SU-DHL-6 (cell line): ENCODE data around the gene ITGB5.

Experiments used
- H2AFZ ChIP-seq: fragments of 200-600 bp; sonication (generic); 2 replicates; pipeline ENCODE4 v1.6.1; 2014; ENCODE audit warnings: low read depth, mild to moderate bottlenecking, moderate library complexity, mixed read lengths, antibody characterized with exemption, low read length; ENCODE audit not compliant: severe bottlenecking
- H3F3A ChIP-seq: fragments of 200-600 bp; shearing (Covaris generic); 2 replicates; pipeline ENCODE4 v1.6.0; 2016; ENCODE audit warnings: antibody characterized with exemption, mild to moderate bottlenecking; ENCODE audit not compliant: insufficient read depth
- H3K27ac ChIP-seq: fragments of 200-600 bp; sonication (generic); 2 replicates; pipeline ENCODE4 v1.5.1; 2016; ENCODE audit warnings: low read depth, mild to moderate bottlenecking, low read length, moderate library complexity, mixed read lengths
- H3K27me3 ChIP-seq: fragments of 200-600 bp; sonication (generic), shearing (Covaris generic); 2 replicates; pipeline ENCODE4 v1.6.0; 2014; ENCODE audit warnings: mild to moderate bottlenecking, low read length
- H3K36me3 ChIP-seq: fragments of 200-600 bp; sonication (generic); 2 replicates; pipeline ENCODE4 v1.6.1; 2014; ENCODE audit warnings: mild to moderate bottlenecking, low read length, mixed read lengths
- H3K4me2 ChIP-seq: fragments of 300-600, 200-600 bp; shearing (Covaris generic), sonication (generic); 2 replicates; pipeline ENCODE4 v1.6.0; 2014; ENCODE audit warnings: low read length, low read depth, mild to moderate bottlenecking; ENCODE audit not compliant: poor library complexity, severe bottlenecking
- H3K4me3 ChIP-seq: fragments of 200-600 bp; sonication (generic); 2 replicates; pipeline ENCODE4 v1.5.1; 2014; ENCODE audit warnings: antibody characterized with exemption, low read length, mild to moderate bottlenecking, mixed read lengths; ENCODE audit not compliant: insufficient read depth, poor library complexity, severe bottlenecking
- H3K79me2 ChIP-seq: fragments of 200-600 bp; sonication (generic); 2 replicates; pipeline ENCODE4 v1.6.1; 2014; ENCODE audit warnings: mild to moderate bottlenecking, low read length, moderate library complexity; ENCODE audit not compliant: insufficient read depth
- H3K9ac ChIP-seq: fragments of 200-600 bp; sonication (generic); 2 replicates; pipeline ENCODE4 v1.7.0; 2014; ENCODE audit warnings: mild to moderate bottlenecking, low read length
- H3K9me2 ChIP-seq: fragments of 200-600 bp; sonication (generic); replicated peaks from 2 replicates; pipeline ENCODE4 v1.6.1; 2014; ENCODE audit warnings: low read length; ENCODE audit not compliant: insufficient read depth
- H3K9me3 ChIP-seq: fragments of 200-600 bp; sonication (generic); 2 replicates; pipeline ENCODE4 v1.6.1; 2014; ENCODE audit warnings: low read length, mixed read lengths; ENCODE audit not compliant: insufficient read depth
- H4K20me1 ChIP-seq: fragments of 200-600 bp; sonication (generic); 2 replicates; pipeline ENCODE4 v1.6.1; 2014; ENCODE audit warnings: low read depth, mild to moderate bottlenecking, antibody characterized with exemption, low read length, moderate library complexity, mixed read lengths
- EZH2phosphoT487 ChIP-seq: fragments of 200-600 bp; sonication (generic), shearing (Covaris generic); conservative IDR thresholded peaks from 2 replicates; pipeline ENCODE4 v1.6.1; 2018; ENCODE audit warnings: mild to moderate bottlenecking, antibody characterized with exemption, low read length, moderate library complexity, mixed read lengths
- TF ChIP-seq, protein P1 (sequence below): fragments of 200-600 bp; sonication (generic); IDR thresholded peaks from one replicate; pipeline ENCODE4 v1.5.1; 2017; ENCODE audit warnings: antibody characterized with exemption, mild to moderate bottlenecking, low read length, moderate library complexity; ENCODE audit not compliant: insufficient read depth, poor library complexity, severe bottlenecking

The ITGB5 gene

DNA sequence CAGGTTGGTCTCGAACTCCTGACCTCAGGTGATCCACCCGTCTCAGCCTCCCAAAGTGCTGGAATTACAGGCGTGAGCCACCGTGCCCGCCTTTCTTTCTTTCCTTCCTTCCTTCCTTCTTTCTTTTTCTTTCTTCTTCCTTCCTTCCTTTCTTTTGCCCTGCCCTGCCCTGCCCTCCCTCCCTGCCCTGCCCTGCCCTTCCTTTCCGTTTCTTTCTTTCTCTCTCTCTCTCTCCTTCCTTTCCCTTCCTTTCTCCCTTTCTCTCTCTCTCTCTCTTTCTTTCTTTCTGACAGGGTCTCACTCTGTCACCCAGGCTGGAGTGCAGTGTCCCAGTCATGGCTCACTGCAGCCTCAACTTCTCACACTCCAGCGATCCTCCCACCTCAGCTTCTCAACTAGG is 82.3 kb downstream of the ITGB5 start:
- H3K4me2 ChIP-seq: no peak overlapping the region
- no peak for TF ChIP-seq EZH2phosphoT487
- TF ChIP-seq, protein P1, sequence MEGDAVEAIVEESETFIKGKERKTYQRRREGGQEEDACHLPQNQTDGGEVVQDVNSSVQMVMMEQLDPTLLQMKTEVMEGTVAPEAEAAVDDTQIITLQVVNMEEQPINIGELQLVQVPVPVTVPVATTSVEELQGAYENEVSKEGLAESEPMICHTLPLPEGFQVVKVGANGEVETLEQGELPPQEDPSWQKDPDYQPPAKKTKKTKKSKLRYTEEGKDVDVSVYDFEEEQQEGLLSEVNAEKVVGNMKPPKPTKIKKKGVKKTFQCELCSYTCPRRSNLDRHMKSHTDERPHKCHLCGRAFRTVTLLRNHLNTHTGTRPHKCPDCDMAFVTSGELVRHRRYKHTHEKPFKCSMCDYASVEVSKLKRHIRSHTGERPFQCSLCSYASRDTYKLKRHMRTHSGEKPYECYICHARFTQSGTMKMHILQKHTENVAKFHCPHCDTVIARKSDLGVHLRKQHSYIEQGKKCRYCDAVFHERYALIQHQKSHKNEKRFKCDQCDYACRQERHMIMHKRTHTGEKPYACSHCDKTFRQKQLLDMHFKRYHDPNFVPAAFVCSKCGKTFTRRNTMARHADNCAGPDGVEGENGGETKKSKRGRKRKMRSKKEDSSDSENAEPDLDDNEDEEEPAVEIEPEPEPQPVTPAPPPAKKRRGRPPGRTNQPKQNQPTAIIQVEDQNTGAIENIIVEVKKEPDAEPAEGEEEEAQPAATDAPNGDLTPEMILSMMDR: no peak
- no peaks in the 10 kb centered on the region for H4K20me1 ChIP-seq
- H3K27me3 ChIP-seq: no peaks in the 10 kb centered on the region
- no peaks in the 10 kb centered on the region for H3K9me2 ChIP-seq
- H3K9ac ChIP-seq: no peak overlapping the region
- H3K36me3 ChIP-seq: no peaks in the 10 kb centered on the region
- H3F3A ChIP-seq: no peaks in the 10 kb centered on the region
- no peak overlapping the region for H2AFZ ChIP-seq
- no peaks in the 10 kb centered on the region for H3K9me3 ChIP-seq
- no peak overlapping the region for H3K4me3 ChIP-seq
- no peaks in the 10 kb centered on the region for H3K79me2 ChIP-seq
- H3K27ac ChIP-seq: no peak overlapping the region

DNA sequence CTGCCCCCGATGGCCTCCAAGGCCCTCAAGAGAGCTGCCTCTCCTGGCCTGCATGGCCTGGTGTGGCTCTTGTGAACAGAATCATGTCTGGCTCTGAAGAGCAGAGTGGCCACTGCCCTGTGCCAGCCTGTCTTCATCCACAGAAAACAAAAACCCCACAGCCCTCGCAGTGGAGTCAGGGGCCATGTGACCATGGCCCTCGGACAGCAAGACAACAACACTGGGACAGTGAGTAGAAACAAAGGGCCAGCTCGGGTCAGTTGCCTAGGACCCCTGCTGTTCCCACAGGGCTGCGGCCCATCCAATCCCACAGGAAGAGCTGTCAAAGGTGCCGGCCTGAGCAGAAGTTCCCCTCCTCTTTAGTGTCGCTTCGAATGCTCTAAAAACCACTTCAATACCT is 84.5 kb downstream of the ITGB5 start:
- Histone ChIP-seq H3K79me2 (no peaks in the 10 kb centered on the region), H3K9me3 (no peaks in the 10 kb centered on the region), H3K4me2 (no peak overlapping the region), H3F3A (no peaks in the 10 kb centered on the region), H3K9ac (no peak overlapping the region), H4K20me1 (no peaks in the 10 kb centered on the region), H3K9me2 (no peaks in the 10 kb centered on the region), H3K4me3 (no peak overlapping the region), H3K27me3 (no peaks in the 10 kb centered on the region), H2AFZ (no peak overlapping the region), H3K36me3 (no peaks in the 10 kb centered on the region), H3K27ac (no peak overlapping the region)
- TF ChIP-seq, protein P1: no peak
- TF ChIP-seq EZH2phosphoT487: no peak

DNA sequence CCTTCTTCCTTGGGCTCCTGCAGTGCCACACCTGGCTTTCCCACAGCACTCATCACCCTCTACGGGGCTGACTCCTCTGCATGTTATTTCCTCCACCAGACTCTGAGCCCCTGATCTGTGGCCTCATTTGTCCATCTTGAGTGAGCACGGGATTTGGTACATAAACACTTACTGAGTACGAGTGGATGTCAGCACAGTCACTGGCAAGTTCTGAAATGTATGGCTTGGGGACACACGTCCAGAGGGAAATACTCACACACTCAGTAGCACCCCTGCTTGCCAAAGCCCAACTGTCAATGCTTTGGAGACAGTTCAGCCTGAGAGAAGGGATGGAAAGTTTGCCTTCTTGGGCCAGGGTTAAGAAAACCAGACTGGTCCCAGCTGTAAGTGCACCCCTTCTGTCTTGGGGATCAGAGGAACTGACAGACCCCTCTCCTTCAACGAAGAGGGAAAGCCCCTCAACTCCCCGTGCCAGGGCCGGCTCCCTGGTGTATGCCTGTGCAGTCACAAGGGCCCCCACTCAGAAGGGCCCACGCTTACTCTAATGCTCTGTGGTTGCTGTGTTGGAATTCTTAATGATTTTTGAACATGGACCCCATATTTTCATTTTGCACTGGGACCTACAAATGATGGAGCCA is 85.0 kb downstream of the ITGB5 start:
- Histone ChIP-seq H3K36me3 (no peaks in the 10 kb centered on the region), H3K9ac (no peak overlapping the region), H3K27me3 (no peaks in the 10 kb centered on the region), H3F3A (no peaks in the 10 kb centered on the region), H2AFZ (no peak overlapping the region), H3K4me2 (no peak overlapping the region), H3K4me3 (no peak overlapping the region), H3K27ac (no peak overlapping the region), H3K9me2 (no peaks in the 10 kb centered on the region), H3K9me3 (no peaks in the 10 kb centered on the region), H4K20me1 (no peaks in the 10 kb centered on the region), H3K79me2 (no peaks in the 10 kb centered on the region)
- TF ChIP-seq, protein P1: no peak
- no peak for TF ChIP-seq EZH2phosphoT487
